NCI-H1417 treated with DMSO at 0.1 percent for 48 hours (cell line): Measurements from ENCODE around the gene ZNF841.
"Not testable (repeated sequence)": the region's sequence is repeated elsewhere in the genome, so short reads cannot be mapped to it uniquely, and the experiment has no call there.

Experiments
- DNase-seq: peaks from one replicate; lab custom pipeline; 2025; lab: John Stamatoyannopoulos, UW

ZNF841 gene

DNA sequence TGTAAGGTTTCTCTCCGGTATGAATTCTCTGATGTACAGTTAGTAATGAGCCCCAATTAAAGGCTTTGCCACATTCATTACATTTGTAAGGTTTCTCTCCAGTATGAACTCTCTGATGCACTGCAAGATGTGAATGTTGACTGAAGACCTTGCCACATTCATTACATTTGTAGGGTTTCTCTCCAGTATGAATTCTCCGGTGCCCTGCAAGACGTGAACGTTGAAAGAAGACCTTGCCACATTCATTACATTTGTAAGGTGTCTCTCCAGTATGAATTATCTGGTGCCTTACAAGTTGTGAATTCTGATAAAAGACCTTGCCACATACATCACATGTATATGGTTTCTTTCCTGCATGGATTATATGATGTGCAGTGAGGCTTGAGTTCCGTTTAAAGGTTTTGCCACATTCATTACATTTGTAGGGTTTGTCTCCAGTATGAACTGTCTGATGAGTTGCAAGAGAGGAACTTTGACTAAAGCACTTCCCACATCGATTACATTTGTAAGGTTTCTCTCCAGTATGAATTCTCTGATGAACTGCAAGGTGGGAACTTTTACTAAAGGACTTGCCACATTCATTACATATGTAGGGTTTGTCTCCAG is 29.2 kb downstream of the ZNF841 start:
- no peak for DNase-seq

DNA sequence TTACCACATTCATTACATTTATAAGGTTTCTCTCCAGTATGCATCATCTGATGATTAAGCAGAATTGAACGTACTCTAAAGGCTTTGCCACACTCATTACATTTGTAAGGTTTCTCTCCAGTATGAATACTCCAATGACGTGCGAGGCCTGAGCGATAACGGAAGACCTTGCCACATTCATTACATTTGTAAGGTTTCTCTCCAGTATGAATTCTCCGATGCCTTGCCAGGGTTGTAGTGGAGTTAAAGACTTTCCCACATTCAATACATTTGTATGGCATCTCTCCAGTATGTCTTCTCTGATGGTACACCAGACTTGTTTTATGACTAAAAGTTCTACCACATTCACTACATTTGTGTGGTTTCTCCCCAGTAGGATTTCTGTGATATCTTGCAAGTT is 30.2 kb downstream of the ZNF841 start:
- no peak for DNase-seq

DNA sequence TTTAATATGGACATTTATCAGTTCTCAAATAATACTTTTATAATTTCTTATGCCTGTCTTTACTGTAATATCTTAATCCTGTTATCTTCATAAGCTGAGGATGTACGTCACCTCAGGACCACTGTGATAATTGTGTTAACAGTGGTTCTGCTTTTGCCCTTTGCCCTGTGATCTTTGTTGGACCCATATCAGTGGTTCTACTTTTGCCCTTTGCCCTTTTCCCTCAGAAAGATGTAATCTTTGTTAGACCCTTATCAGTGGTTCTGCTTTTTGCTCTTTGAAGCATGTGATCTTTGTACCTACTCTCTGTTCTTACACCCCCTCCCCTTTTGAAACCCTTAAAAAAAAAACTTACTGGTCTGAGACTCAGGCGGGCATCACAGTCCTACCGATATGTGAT is 39.1 kb downstream of the ZNF841 start:
- not testable (repeated sequence) for DNase-seq

DNA sequence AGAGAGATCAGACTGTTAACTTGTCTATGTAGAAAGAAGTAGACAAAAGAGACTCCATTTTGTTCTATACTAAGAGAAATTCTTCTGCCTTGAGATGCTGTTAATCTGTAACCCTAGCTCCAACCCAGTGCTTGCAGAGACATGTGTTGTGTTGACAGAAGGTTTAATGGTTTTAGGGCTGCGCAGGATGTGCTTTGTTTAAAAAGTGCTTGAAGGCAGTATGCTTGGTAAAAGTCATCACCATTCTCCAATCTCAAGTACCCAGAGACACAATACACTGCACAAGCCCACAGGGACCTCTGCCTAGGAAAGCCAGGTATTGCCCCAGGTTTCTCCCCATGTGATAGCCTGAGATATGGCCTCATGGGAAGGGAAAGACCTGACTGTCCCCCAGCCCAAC is 43.8 kb downstream of the ZNF841 start:
- not testable (repeated sequence) for DNase-seq

DNA sequence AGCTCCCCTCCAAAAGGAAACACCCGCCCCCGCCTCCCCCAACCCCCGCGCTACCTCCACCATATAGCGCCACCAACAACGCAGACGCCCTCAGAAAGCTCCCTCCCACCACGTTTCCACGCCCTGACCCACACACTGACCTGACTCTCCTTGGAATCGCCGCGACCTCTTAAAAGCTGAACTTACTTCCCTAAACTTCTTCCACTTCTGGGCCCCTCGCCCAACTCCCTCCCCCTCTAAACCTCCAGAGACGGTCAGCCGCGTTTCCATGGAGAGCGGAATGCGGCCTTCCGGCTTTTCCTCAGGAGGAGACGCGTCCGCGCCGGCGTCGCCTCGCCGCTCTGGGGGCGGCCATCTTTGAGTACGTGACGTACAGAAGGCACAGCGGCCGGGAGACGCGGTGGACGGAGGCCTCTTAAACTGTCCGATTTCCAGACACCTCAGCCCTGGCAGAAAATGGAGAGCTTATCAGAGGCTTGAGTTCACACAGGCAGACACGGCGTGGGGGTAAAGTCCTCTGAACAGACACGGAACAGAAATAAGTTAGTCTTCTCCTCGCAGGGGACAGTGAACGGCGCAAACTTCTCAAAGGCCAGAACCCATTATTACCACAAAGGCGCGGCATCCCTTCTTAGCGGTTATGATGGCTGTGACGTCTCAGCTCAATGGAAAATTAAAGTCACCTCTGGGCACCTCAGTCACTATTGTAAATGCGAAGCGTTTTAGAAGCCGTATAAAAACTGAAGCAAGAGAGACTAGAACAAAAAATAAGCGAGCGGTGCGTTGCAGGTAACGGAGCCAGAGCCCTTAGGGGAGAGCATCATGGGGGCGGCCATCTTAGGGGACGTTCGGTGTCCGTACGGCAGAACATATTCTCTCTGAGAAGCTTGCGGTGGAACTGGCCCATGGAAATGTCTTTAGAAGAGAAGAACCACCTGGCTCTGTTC is 46.7 kb downstream of the ZNF841 start, which contains the start of gene ZNF432:
TSS of gene ZNF432 (minus strand) at position 284 of the 947 bp plus-strand sequence. CDS start 1,970 bp downstream, outside the sequence.
- DNase-seq, result peak; percentile 69

DNA sequence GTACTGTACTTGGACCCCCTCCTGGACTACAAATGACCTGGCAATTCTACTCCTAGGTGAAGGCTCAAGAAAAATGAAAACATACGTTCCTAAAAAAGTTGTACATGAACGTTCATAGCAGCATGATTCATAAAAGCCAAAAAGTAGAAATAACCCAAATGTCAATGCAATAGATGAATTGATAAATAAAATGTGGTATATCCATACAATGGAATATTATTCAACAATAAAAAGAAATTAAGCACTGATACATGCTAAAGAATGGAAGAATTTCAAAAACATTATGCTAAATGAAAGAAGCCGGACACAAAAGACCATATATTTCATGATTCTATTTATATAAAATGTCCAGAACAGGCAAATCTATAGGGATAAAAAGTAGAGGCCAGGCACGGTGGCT is 56.4 kb downstream of the ZNF841 start:
- no peak for DNase-seq

DNA sequence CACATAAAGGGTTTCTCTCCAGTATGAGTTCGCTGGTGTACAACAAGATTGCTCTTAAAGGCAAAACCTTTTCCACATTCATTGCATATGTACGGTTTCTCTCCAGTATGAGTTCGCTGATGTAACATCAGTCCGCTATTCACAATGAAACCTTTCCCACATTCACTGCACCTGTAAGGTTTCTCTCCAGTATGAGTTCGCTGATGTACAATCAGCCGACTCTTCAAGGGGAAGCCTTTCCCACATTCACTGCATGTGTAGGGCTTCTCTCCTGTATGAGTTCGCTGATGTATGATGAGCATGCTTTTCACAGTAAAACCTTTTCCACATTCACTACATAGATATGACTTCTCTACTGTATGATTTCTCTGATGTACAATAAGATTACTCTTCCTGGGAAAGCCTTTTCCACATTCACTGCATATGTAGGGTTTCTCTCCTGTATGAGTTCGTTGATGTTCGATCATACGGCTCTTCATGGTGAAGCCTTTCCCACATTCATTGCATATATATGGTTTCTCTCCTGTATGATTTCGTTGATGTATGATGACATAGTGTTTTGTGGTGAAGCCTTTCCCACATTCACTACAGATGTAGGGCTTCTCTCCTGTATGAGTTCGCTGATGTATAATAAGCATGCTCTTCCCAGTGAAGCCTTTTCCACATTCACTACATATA is 61.4 kb downstream of the ZNF841 start:
- no peak for DNase-seq

DNA sequence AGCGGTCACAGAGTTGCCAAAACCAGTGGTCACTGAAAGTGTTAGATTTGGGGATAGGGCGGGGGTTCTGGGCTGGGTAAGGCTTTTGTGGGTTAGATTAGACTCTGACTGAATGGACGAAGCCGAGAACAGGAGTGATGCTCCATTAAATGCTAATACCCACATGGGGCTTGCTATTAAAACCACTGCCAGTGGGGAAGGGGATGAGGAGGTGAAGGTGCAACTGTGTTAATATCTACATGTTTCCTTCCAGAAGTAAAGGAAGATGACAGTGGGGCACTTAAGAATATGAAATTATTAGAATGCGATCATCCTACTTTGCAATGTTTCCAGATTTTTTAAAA is 66.8 kb downstream of the ZNF841 start:
- DNase-seq, result no peak

DNA sequence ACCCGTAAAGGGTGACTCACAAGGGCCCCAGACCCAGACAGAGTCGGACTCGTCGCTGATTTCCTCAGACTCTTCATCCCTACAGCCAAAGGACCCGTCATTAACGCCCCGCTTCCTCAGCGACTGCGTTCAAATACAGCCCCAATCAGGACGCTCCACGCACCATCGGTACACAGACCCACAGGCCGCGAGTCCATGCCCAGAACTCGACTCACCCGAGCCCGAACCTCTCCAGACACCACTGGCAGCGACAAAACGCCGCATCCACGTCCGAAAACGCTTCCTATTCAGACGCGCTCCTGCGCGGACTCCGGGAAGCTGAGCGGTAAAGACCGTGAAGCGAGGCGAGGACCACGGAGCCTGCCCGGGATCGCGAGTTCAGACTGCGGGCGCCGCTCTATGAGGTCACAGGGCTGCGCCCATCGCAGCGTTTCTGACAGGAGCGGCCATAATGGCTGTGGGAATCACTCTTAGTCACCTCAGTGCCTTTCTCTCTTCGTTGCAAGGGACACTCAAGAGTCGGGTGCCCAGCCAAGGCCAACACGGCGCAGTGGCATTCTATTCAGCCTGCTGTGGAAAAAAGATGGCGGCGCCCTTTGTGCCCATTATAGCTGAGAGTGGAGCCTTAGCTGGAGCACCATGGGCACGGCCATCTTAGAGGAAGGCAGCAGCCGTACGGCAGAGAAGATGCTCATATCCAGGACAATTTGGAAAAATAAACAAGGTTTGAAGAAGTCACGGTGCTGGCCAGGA is 67.4 kb downstream of the ZNF841 start, which contains the start of gene ZNF614:
TSS of gene ZNF614 (minus strand) at position 353 of the 753 bp plus-strand sequence. CDS start 2,634 bp downstream, outside the sequence.
- DNase-seq, result peak; percentile 65

DNA sequence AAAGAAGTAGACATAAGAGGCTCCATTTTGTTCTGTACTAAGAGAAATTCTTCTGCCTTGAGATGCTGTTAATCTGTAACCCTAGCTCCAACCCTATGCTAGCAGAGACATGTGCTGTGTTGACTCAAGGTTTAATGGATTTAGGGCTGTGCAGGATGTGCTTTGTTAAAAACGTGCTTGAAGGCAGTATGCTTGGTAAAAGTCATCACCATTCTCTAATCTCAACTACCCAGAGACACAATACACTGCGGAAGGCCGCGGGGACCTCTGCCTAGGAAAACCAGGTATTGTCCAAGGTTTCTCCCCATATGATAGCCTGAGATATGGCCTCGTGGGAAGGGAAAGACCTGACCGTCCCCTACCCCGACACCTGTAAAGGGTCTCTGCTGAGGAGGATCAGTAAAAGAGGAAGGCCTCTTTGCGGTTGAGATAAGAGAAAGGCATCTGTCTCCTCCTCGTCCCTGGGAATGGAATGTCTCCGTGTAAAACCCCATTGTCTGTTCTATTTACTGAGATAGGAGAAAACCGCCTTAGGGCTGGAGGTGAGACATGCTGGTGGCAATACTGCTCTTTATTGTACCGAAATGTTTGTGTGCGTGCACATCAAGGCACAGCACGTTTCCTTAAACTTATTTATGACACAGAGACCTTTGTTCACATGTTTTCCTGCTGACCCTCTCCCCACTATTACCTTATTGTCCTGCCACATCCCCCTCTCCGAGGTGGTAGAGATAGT is 69.1 kb downstream of the ZNF841 start:
- DNase-seq, result not testable (repeated sequence)

DNA sequence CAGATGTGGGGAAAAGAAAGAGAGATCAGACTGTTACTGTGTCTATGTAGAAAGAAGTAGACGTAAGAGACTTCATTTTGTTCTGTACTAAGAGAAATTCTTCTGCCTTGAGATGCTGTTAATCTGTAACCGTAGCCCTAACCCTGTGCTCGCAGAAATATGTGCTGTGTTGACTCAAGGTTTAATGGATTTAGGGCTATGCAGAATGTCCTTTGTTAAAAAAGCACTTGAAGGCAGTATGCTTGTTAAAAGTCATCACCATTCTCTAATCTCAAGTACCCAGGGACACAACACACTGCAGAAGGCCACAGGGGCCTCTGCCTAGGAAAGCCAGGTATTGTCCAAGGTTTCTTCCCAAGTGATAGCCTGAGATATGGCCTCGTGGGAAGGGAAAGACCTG is 71.1 kb downstream of the ZNF841 start:
- DNase-seq, result not testable (repeated sequence)

DNA sequence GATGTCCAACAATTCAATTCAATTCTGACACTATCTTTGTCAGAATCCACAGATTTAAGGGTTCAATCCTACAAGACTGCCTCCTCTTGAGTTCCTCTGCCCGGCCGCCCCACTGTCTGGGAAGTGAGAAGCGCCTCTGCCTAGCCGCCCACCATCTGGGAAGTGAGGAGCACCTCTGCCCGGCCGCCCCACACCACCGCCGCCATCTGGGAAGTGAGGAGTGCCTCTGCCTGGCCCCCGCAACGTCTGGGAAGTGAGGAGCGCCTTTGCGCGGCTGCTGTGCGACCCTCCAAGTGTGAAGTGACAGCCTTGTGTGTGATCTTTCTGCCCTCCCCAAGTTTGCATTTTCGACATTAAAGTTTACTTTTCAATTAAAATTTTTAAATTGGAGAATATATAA is 73.4 kb downstream of the ZNF841 start:
- DNase-seq, result no peak

DNA sequence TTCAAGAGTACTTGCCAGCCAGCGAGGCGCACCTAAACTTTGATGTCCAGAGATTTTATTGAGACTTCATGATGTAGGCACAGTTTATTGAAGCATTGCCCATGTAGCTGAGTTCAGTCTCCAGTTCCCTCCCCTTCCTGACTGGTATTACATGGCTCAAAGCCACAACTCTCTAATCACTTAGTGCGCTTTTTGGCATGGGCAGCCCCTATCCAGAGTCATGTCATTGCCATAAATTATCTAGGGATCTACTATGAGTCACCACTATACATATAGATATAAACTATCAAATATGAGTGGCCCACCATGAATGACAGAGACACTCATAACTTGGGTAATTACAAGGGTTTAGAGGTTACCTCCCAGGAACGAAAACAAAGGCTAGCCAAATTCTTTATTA is 75.1 kb downstream of the ZNF841 start:
- no peak for DNase-seq
